ENCODE measurements around the gene CDH15.
"Not testable (repeated sequence)": the region's sequence is repeated elsewhere in the genome, so short reads cannot be mapped to it uniquely, and the experiment has no call there.

The CDH15 gene

DNA sequence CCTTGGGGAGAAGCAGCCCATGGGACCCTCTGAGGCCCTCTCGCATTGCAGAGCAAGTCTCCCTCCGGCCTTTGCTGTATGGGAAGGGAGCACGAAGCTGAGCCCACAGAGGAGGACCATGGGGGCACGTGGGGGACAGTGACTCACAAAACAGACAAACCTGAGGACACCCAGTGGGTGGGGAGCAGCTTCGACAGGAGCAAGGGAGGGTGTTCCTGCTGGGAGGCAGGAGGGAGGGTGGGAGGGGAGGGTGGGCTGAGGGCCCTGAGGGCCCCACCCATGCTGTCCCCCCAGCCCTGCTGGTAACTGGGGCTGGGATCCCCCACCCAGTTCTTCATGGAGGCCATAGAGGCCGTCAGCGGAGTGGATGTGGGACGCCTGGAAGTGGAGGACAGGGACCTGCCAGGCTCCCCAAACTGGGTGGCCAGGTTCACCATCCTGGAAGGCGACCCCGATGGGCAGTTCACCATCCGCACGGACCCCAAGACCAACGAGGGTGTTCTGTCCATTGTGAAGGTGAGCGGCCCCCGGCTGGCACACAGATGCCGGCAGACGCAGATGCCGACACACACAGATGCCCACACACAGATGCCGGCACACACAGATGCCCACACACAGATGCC, 16.3 kb downstream of the CDH15 start:
- DNase-seq (ENCODE audit: low read depth in 2 of 2) = no peak

DNA sequence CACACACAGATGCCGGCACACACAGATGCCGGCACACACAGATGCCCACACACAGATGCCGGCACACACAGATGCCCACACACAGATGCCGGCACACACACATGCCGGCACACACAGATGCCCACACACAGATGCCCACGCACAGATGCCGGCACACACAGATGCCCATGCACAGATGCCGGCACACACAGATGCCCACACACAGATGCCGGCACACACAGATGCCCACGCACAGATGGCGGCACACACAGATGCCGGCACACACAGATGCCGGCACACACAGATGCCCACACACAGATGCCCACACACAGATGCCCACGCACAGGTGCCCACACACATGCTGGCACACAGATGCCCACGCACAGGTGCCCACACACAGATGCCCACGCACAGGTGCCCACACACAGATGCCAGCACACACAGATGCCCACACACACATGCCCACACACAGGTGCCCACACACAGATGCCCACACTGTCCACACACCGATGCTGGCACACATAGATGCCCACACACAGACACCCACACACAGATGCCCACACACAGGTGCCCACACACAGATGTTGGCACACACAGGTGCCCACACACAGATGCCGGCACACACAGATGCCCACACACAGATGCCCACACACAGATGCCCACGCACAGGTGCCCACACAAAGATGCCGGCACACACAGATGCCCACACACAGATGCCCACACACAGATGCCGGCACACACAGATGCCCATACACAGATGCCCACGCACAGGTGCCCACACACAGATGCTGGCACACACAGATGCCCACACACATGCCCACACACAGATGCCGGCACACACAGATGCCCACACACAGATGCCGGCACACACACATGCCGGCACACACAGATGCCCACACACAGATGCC, 17.2 kb downstream of the CDH15 start:
- DNase-seq (ENCODE audit: low read depth in 2 of 2) = not testable (repeated sequence)

DNA sequence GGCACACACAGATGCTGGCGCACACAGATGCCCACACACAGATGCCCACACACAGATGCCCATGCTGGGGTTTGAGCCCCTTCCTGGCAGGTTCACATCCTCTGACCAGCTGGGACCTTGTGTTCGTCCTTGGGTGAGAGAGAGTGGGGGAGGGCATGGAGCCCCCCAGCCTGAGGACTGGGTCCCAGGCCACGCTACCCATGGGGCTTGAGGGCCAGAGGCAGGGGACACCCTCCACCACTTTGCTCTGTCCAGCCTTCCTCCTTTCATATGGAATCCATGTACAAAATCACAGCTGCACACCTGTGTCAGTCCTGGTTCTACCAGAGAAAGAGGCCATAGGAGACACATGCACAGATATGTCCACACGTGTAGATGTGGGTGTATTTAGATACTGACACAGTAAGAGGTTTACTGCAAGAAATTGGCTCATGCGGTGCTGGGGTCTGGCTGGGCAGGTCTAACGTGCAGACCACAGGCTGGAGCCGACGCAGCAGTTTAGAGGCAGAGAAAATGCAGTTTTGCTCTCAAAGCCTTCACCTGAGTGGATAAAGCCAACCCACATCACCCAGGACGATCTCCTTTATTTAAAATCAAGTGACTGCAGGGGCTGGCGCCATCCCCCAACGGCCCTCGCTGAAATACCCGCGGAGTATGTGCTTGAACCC, 17.9 kb downstream of the CDH15 start:
- DNase-seq (ENCODE audit: low read depth in 2 of 2) = no peak

DNA sequence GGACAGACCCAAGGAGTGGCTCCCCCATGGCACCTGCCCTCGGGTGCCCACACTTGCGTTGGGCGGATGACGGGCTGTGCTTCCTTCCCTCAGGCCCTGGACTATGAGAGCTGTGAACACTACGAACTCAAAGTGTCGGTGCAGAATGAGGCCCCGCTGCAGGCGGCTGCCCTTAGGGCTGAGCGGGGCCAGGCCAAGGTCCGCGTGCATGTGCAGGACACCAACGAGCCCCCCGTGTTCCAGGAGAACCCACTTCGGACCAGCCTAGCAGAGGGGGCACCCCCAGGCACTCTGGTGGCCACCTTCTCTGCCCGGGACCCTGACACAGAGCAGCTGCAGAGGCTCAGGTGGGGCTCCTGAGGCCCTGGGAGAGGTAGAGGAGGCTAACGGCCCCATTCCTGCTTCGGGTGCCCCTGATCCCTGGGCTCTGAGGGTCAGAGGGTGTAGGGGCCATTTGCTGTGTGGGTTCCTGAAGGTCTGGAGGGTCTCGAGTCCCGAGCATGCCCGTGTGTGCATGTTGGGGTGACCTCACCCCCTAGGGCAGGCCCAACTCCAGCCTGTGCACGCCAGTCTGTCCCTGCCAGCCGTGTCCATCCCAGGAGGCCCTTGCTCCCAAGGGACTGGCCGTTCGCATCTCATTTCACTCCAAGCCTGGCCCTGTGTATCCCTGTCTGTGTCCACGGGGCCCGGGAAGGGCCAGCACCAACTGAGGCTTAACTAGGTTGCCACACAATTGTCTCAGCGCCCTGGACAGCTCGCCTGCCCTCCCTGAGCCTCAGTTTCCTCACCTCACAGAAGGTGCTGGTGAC, 18.8 kb downstream of the CDH15 start:
- no peak for DNase-seq (ENCODE audit: low read depth in 2 of 2)

DNA sequence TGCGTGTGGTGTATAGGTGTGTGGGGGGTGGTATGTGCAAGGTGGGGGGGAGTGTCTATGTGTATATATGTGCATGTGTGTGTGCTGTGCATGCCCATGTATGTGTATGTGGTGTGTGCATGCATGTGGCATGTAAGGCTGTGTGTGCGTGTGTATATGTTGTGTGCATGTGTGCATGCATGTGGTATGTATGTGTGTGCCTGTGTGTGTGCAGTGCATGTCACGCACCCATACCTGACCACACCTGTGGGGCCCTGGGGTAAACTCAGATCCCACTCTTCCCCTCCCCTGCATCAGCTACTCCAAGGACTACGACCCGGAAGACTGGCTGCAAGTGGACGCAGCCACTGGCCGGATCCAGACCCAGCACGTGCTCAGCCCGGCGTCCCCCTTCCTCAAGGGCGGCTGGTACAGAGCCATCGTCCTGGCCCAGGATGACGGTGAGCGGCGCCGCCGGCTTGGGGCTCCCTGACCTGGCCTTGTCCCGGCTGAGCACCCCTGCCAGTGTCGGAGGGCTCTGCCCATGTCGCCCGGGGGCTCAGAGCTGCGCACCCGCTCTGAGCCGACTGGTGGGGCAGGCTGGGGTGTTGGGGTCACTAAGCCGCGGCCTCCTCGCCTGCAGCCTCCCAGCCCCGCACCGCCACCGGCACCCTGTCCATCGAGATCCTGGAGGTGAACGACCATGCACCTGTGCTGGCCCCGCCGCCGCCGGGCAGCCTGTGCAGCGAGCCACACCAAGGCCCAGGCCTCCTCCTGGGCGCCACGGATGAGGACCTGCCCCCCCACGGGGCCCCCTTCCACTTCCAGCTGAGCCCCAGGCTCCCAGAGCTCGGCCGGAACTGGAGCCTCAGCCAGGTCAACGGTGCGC, 19.7 kb downstream of the CDH15 start:
- DNase-seq (ENCODE audit: low read depth in 2 of 2) = no peak

DNA sequence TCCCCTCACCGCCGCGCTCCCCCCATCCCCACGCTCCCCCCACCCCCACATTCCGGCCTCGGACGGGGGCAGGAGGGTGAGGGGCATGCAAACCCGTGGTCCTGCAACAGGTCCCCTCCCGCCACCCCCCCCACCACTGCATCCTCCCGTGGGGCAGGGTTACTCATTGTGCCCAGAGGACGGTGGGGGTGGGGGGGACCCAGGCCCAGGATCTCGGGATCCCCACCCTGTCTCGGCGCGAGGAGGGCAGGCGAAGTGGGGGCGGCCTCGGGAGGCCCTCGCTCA, 20.3 kb downstream of the CDH15 start:
- no peak for DNase-seq (ENCODE audit: low read depth in 2 of 2)

DNA sequence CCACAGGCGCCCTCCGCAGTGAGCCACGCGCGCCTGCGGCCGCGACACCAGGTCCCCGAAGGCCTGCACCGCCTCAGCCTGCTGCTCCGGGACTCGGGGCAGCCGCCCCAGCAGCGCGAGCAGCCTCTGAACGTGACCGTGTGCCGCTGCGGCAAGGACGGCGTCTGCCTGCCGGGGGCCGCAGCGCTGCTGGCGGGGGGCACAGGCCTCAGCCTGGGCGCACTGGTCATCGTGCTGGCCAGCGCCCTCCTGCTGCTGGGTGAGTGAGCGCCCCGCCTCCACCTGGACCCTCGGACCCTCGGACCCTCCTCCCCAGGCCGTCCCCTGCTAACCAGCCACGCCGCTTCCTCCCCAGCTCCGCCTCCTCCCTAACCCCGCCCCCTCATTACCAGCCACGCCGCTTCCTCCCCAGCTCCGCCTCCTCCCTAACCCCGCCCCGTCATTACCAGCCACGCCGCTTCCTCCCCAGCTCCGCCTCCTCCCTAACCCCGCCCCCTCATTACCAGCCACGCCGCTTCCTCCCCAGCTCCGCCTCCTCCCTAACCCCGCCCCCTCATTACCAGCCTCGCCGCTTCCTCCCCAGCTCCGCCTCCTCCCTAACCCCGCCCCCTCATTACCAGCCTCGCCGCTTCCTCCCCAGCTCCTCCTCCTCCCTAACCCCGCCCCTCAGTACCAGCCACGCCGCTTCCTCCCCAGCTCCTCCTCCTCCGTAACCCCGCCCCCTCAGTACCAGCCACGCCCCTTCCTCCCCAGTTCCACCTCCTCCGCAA, 20.8 kb downstream of the CDH15 start:
- DNase-seq (ENCODE audit: low read depth in 2 of 2) = peak in 1 of 2 donors; percentile 78

DNA sequence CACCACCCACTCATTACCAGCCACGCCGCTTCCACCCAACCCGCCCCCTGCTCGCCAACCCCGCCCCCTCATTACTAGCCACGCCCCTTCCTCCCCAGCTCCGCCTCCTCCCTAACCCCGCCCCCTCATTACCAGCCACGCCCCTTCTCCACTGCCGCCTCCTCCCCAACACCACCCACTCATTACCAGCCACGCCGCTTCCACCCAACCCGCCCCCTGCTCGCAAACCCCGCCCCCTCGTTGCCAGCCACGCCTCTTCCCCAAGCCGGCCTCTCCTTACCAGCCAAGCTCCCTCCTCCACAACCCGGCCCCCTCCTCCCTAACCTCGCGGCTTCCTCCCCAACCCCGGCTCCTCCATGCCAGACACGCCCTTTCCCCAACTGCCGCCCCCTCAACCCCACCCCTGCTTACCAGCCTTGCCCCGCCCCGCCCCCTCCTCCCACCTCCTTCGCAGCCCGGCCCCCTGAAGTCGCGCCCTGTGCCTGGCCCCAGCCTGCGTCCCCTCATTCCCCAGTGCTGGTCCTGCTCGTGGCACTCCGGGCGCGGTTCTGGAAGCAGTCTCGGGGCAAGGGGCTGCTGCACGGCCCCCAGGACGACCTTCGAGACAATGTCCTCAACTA, 21.5 kb downstream of the CDH15 start:
- DNase-seq (ENCODE audit: low read depth in 2 of 2) = no peak

DNA sequence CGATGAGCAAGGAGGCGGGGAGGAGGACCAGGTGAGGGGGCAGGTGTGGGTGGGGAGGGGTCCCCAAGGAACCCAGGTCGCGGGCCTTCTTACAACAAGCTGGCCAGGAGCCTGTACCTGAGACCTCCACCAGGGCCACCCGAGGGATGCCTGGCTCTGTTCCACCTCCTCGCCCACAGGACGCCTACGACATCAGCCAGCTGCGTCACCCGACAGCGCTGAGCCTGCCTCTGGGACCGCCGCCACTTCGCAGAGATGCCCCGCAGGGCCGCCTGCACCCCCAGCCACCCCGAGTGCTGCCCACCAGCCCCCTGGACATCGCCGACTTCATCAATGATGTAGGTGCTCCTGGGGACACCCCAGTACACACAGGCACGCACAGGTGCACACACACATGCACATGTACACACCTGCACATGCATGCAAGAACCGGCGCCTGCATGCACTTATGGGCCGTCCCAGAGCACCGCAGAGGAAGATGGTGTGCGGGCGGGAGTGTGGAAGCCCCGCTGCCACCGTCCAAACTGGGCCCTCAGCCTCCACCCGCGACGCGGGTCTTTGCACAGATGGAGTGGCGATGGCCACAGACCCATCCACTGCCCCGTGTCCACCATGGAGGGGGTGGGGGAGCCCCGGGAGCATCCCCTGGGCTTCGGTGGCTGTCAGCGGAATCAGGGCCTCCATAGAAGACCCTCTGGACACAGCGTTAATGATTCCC, 22.2 kb downstream of the CDH15 start:
- DNase-seq (ENCODE audit: low read depth in 2 of 2) = no peak

DNA sequence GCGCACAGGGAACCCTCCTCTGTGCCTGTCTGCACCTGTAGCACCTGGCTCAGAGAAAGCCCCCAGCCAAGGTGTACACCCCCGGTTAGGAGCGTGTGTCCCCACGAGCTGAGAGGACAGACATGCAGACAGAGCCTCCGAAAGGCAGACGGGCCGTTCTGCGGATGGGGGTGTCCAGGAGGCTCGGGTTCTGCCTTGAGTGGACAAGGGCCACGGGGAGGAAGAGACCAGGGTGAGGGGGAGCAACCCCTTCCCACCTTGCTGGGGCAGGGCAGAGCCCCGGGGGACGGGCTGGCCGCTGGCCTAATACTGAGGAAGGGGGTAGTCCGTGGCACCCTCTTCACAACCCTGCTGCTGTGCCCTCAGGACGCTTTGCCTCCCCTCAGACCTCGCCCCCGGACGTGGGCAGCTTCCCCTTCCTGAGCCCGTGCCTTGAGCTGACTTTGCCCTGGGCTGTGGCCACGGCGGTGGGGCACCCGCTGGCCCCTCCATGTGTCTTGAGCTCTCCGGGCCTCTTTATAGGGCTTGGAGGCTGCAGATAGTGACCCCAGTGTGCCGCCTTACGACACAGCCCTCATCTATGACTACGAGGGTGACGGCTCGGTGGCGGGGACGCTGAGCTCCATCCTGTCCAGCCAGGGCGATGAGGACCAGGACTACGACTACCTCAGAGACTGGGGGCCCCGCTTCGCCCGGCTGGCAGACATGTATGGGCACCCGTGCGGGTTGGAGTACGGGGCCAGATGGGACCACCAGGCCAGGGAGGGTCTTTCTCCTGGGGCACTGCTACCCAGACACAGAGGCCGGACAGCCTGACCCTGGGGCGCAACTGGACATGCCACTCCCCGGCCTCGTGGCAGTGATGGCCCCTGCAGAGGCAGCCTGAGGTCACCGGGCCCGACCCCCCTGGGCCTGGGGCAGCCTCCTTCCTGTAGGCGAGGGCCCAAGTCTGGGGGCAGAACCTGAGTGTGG, 23.1 kb downstream of the CDH15 start:
- DNase-seq (ENCODE audit: low read depth in 2 of 2) = no peak

DNA sequence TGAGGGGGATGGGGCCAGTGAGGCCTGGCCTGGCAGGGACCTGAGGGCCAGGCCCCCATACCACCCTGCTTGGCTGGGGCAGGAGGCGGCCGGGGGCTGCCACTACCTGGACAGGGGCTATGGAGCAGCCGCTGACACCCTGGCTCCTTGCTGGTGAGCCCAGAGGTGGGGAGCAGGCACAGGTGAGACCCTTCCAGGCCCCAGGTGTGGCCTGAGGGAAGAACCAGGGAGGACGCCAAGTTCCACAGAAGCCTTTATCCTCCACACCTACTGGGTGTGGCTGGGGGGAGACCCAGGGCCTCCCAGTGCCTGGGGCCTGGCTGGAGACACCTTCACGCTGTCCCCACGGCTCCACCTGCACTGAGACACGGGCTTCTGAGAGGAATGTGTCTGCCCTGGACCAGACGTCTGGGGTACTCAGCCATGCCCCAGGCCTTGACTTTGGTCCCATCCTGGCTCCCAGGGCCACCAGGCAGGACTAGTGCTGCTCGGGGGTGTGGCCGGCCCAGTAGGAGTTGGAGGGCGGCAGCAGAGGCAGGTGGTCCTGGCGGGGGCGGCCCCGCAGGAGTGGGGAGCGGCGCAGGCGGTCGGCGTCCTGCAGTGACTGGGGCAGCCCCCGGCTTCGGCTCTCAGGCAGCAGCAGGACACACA, 24.1 kb downstream of the CDH15 start:
- DNase-seq (ENCODE audit: low read depth in 2 of 2) = no peak

DNA sequence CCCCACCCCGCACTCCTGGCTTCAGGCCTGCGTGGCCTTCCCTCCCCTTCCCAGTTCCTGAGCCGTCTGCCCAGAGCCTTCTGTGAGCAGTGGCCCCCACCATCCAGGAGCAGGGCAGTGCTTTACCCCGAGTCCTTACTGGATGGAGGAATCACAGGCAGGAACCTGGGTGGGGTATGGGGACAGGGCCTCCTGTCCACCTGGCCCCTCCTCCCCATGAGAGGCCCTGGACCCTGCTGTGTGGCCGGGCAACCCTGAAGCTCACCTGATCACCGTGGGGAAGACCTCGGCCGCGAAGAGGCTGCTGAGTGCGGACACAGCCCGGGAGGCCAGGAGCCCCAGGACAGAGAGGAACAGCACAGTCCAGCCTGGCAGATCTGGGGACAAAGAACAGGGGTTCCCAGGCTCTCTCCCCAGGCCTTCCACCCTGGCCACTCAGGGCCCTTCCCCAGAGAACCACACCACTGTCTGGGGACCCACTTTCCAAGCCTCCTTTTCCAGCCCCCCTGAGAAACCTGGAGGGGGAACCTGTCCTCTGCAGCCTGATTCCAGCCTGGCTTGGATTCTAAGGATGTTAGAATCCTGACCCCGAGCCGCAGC, 25.6 kb downstream of the CDH15 start:
- no peak for DNase-seq (ENCODE audit: low read depth in 2 of 2)

DNA sequence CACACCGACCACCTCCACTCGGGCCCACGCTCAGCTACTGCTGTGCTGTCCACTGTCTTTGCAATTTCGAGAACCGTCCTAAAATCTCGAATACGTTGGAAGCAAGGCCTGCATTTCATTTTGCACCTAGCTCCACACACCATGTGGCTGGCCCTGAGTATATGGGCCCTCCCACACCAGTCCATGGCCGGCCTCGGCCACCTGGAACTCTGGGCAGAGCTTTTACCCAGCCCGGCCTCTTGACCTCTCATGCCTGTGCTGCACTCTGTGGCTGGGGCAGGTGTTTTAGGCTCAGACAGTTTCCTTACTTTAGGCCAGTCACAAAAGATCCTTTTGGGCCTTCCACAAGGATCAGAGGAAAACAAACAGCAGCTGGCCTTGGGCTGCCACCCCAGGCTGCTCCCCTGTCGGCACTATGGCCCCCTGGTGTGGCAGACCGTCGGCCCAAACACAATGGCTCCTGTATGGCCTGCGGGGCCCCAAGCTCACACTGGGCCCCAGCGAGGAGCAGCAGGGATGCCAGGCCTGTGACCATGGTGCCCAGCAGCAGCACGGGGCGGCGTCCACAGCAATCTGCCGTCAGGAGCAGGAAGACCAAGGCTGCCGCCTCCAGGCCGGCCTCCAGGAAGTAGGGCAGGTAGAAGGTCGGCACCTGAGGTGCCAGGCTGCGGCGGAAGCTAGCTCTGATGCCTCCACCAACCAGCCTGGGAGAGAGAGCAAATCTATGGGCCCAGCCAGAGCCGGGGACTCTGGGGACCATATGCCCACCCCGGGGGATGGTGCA, 26.3 kb downstream of the CDH15 start:
- DNase-seq (ENCODE audit: low read depth in 2 of 2) = no peak

DNA sequence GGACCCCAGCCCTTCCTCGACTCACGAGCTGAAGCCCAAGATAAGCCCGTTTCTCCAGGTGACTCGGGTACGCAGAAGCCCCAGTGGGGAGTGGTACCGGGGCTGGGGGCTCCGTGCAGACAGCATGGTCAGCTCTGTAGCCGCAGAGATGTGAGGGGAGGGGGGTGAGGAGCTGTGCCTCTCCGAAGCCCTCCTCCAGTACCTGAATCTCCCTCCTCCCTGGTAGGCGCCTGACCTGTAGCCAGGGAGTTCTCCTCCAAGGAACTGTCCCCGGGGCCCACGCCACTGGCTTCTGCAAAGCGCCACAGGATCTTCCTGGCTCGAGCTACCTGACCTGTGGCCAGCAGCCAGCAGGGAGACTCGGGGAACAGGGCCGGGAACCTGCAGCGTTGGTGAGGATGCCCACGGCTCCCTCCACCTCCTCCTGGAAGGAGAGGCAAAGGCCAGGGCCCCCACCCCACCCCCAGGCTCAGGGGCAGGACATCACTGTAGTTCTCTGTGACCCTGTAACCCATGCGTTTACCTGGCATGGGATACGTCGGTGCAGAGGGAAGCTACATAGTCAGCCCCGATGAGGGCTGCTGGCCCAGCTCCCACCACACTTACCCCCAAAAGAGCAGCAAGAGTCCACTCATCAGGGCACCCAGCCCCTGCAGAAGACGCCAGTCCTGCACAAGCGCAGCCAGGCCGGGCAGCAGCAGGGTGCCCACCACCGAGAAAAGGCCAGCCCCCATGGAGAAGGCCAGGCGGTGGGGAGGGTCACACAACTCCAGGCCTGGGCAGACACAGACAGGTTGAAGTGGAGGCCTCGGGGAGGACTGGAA, 27.1 kb downstream of the CDH15 start:
- DNase-seq (ENCODE audit: low read depth in 2 of 2) = no peak
